HG03457 (cell line): ENCODE results near the gene ATP2B2.

Experiments
- ATAC-seq: cut with Tn5 transposase; IDR thresholded peaks from one replicate; pipeline ENCODE4 v1.9.1; 2021; ENCODE audit warnings: moderate number of reproducible peaks; ENCODE audit not compliant: unreplicated experiment

ATP2B2 gene

GRCh38 chr3:10511809-10512494 lies 6.6 kb upstream of the ATP2B2 start:
- no peak for ATAC-seq

GRCh38 chr3:10510743-10511432 lies 5.5 kb upstream of the ATP2B2 start:
- ATAC-seq: no peak

GRCh38 chr3:10510086-10510742 lies 4.8 kb upstream of the ATP2B2 start:
- no peak for ATAC-seq

- ATAC-seq: no peak
These were observed 3.9 kb upstream of the ATP2B2 start for GRCh38 chr3:10509325-10509724.

- ATAC-seq: no peak
These were observed 3.4 kb upstream of the ATP2B2 start for GRCh38 chr3:10508619-10509260.

- no peak for ATAC-seq
These were observed 2.8 kb upstream of the ATP2B2 start for GRCh38 chr3:10508235-10508618.

GRCh38 chr3:10507331-10507730 lies 1.9 kb upstream of the ATP2B2 start:
- no peak for ATAC-seq

GRCh38 chr3:10506696-10507095 lies 1.3 kb upstream of the ATP2B2 start:
- ATAC-seq: no peak

- no peak for ATAC-seq
These were observed 602 bp upstream of the ATP2B2 start for GRCh38 chr3:10505791-10506585.

- no peak for ATAC-seq
These were observed 976 bp downstream of the ATP2B2 start for GRCh38 chr3:10504171-10505049.

GRCh38 chr3:10503217-10503796 lies 2.1 kb downstream of the ATP2B2 start:
- no peak for ATAC-seq

- ATAC-seq: no peak
These were observed 3.1 kb downstream of the ATP2B2 start for GRCh38 chr3:10502185-10502880.

GRCh38 chr3:10501664-10502052 lies 3.7 kb downstream of the ATP2B2 start:
- ATAC-seq: no peak

GRCh38 chr3:10500717-10501663 lies 4.4 kb downstream of the ATP2B2 start:
- no peak for ATAC-seq

GRCh38 chr3:10498271-10498670 lies 7.1 kb downstream of the ATP2B2 start:
- ATAC-seq: no peak

- ATAC-seq: no peak
These were observed 7.9 kb downstream of the ATP2B2 start for GRCh38 chr3:10497439-10497838.

- no peak for ATAC-seq
These were observed 9.1 kb downstream of the ATP2B2 start for GRCh38 chr3:10496121-10496863.
